Sigmoid colon (tissue), 4 donors: ENCODE data around the gene MX2.

Experiments
- CTCF ChIP-seq, 4 experiments: fragments of 450-650 bp in 3 of 4; fragments of 200-600 bp in 1 of 4; IDR thresholded peaks; one replicate each; pipeline ENCODE4 v1.5.1; 2016 to 2019; ENCODE audit warnings: antibody characterized with exemption in 4 of 4, mild to moderate bottlenecking in 3 of 4, moderate library complexity in 2 of 4
- EP300 ChIP-seq, 4 donors: sonication (generic); formaldehyde crosslinking; IDR thresholded peaks; one replicate each; pipeline ENCODE4 v1.6.1; 2017; ENCODE audit warnings: antibody characterized with exemption in 4 of 4
- POLR2A ChIP-seq, 2 donors: fragments of 450-650 bp; IDR thresholded peaks; one replicate each; pipeline ENCODE4 v1.6.1; 2016; ENCODE audit warnings: antibody characterized with exemption in 2 of 2, mild to moderate bottlenecking in 2 of 2, moderate library complexity in 2 of 2
- POLR2AphosphoS5 ChIP-seq, 4 donors: sonication (generic); formaldehyde crosslinking; IDR thresholded peaks; one replicate each; pipeline ENCODE4 v1.6.1; 2017; ENCODE audit warnings: antibody characterized with exemption in 4 of 4

GRCh38 chr21:41433566-41433965, 71.7 kb downstream of the MX2 start:
- TF ChIP-seq POLR2A (IDR thresholded peaks at IDR 0.05) (no peak), CTCF (IDR thresholded peaks at IDR 0.05) (no peak), POLR2AphosphoS5 (IDR thresholded peaks at IDR 0.05) (no peak), EP300 (IDR thresholded peaks at IDR 0.05) (no peak)
